Inflammatory macrophage (primary cell): ENCODE data around the gene ARHGEF12.

Experiments
- DNase-seq, 2 donors: peaks; one replicate each; pipeline ENCODE4 v3.0.0-alpha.2; 2020 to 2022

Gene ARHGEF12

DNA sequence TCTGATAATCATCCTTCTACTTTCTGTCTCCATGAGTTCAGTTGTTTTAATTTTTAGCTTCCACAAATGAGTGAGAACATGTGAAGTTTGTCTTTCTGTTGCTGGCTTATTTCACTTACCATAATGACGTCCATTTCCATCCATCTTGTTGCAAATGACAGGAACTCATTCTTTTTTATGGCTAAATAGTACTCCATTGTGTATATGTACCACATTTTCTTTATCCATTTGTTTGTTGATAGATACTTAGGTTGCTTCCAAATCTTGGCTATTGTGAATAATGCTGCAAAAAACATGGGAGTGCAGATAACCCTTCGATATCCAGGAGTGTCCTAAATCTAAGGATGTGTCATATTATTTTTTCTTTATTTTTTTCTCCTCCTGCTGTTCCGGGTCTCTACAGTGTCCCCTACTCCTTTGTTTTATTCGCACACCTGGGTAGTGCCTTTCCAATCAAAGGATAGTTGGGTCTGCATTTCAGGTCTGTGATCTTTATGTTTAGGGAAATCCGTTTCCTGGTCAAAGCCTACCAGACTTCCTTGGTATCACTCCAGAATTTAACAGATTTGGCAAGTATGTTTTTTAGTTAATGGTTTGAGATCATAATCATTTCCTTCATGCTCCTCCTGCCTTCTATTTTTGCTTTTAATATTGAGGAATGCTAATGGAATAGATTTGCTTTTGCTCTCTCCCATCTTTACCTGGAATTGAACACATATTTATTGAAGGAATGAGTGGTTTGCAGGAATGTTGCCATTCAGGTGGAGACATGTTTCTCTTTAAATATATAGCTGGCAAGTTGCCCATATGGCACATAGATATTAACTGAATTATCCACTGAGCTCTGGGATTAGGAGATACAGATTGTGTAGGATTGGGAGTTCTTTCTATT lies 53.7 kb downstream of the ARHGEF12 start:
- DNase-seq, result no peak

DNA sequence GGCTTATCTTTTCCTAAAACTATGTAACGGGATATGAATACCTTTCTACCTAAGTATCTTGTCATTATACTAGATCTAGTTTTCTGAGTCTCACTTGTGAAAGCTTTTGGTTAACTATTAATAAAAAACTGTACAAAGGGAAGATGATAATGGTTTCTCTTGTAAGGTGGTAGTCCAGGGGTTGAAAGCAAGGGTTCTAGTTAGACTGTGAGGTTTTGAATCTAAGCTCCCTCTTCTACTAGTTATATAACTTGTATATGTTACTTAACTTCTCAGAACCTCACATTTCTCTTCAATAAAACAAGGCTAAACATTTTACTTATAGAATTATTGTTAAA lies 54.3 kb downstream of the ARHGEF12 start:
- DNase-seq, result no peak

DNA sequence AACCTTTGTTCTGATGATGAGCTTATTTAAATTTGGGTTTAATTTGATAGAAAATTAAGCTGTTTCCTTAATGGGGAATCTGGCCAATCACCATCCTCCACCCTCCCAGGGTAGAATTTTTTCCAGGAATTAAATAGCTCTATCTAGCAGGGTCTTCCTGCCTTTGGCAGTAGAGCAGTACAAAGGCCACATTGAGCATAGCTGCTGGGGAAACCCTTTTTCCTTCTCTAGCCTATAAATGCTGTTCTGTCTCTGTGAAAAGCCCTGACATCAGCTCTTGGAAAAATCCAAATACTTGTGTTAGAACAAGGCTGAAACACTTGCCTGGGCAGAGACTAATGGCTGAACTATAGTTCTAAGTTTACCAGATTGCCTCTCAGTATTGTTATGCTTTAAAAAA lies 55.1 kb downstream of the ARHGEF12 start:
- DNase-seq, result no peak

DNA sequence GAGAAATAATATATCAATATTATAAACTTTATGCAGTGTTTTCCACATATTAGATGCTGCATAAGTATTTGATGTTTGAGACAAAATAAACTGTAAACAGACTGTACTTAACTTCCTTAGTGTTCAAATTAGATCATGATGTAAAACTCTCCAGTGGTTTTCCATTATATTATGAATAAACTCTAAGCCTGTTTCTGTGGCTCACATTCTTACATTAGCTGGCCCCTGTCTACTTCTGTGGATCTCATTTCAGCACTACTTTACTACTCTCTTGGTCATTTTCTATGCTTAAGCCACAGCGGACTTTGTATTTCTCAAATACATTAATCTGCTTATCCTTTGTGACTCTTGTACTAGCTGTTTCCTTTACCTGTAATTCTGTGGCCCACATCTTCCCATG lies 55.6 kb downstream of the ARHGEF12 start:
- DNase-seq, result no peak

DNA sequence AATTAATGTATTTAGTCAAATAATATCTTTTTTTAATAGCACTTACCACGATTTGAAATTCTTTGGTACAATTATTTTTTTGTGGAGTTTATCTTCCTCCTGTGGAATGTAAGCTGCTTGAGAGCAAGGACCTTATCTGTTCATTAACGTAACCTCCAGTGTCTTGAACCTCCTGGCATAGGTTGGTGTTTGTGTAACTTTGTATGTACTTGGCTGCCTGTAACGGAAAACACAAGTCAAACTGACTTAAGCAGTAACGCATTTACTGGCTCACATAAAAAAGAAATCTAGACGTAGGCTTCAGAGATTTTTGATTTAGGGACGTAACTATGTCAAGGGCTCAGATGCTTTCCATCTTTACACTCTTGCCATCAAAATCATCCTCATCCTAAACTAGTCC lies 56.1 kb downstream of the ARHGEF12 start:
- DNase-seq, result no peak

DNA sequence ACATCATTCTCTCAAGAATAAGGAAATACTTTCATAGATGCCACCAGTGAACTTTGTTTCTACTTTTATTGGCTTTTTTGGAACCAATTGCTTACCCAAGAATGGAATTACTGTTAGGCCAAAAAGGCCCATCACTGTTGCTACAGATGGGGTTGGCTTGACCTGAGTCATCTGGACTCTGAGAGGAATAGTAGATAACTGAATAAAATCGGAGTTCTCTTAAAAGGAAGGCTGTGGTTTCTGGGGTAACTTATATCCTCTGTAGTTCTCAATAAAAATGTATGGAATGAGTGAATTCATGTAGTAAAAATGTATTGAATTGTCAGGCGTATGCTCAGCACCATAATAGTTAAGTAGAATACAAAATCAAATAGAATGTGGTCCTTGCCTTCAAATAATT lies 56.6 kb downstream of the ARHGEF12 start:
- DNase-seq, result no peak

DNA sequence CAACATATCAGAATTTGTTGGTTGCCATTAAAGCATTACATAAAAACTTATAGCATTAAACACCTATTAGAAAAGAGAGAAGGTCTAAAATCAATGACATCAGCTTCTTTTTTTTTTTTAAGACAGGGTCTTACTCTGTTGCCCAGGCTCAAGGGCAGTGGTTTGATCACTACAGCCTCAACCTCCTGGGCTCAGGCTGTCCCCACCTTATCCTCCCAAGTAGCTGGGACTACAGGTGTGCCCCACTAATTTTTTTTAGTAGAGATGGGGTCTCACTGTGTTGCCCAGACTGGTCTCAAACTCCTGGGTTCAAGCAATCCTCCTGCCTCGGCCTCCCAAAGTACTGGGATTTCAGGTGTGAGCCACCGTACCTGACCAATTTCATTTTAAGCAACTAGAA lies 57.9 kb downstream of the ARHGEF12 start:
- no peak for DNase-seq

DNA sequence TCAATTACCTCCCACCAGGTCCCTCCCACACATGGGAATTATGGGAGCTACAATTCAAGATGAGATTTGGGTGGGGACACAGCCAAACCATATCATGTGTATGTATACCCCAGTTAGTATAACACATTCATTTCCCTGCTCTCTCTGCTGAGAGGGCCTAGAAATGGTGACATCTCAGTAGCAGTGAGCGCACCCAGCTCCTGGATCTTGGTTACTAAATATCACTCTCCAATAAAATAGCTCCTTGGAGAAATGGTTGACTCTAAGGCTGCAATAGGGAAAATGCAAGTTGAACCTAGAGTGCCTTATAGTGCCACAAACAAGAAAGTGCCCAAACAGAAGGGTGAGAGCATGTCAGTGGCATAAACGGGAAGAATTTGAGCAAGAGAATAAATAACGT lies 59.6 kb downstream of the ARHGEF12 start:
- DNase-seq, result no peak

DNA sequence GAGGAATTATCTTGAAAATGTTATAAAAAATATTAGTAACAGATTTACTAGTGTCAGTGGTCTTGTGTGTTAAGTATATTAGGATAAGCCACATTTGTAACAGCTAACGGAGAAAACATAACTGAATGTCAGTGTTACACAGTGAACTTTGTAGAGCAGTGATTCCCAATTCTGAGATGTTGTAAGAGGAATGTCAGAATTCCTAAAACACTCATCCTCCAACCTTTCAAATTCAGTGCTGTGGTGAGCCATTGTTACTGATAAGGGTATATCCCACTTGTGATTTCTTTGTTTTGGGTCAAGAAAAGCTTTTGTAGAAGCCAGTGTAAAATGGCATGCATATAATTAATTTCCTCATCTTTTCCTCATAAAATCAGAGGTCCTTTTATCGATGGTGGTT lies 61.9 kb downstream of the ARHGEF12 start:
- no peak for DNase-seq

DNA sequence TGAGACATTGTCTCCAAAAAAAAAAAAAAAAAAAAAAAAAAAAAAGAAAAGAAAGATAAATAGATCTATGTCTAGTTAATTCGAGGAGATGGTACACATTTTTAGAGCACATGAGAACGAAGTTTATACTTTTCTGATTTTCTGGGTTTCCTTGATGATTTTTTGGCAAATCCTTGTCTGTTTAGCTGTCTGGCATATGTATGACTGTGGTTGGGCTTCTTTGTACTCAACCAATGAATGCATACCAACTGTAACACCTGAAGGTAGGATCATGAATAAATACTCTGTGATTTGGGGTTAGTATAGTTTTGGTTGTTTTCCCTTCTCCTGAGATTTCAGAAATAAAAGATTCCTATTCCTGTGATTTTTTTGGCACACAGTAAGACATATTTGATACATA lies 63.1 kb downstream of the ARHGEF12 start:
- DNase-seq, result no peak

DNA sequence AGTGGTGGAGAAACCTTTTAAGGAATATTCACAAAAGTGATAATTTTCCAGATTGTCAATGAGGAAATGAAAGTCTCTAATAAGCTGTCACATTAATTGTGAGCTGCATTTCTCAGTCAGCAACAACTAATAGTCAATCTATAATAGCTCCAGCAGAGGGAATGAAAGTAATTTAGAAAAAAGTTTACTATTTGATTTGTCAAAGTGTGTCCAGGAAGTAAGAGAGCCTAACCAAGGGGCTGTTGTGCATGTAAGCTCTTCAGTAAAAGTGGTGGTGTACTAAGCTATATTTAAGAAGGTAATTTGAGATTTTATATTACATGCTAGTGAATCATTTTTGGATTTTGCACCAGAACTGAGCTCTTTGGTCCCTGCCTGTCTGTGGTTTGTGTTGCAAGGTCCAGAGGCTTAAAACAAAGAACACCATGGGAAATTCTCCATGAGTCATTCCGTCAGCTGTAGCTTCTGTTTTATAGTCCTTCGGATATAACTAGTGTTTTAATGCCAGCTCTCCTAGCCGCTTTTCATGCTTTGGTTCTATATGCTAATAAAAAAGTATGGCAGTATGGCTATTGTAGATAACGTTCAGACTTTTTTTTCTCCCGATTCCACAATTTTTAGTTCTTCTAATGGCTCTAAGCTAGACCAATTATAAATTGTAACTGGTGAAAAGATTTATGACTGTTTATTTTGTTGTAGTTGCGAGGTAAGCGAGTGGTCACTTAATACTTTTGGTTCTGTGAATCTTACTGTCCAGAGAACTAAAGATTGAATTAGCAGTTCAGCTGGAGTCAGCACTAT lies 64.6 kb downstream of the ARHGEF12 start:
- DNase-seq, result peak; percentile 14 to 46

DNA sequence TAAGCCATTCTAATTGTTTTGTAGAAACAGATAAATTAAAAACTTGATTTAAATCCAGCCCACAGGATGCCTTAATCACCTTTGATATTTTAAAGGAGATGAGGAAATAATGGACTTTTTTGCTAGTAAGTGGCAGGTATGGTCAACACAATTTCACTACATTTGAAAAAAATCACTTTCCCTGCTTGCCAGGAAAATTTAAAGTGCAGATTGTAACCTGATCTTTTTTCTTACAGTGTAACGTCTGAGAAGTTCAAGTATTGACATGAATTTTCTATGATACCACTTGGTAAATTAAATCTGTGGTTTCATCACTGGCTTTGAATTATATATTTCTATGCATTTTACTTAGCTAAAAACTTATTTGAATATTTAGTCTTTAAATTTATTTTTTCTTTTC lies 65.3 kb downstream of the ARHGEF12 start:
- DNase-seq, result no peak

DNA sequence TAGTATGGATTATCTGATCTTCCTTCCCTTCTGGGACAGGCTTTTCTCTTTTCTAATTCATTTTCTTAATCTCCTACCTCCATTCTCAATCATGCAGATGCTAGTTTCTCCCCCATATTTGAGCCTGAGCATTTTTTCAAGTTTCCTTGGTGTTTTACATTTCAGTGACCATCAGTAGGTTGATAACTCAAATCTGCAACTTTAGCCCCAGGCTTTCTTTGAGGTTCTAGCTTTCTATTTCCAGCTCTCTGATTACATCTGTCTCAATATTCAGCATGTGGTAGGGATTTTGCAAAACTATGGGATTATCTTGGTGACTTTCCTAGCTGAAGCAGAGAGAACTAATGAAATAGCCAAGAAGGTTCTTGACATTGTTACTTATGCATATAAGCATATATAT lies 67.8 kb downstream of the ARHGEF12 start:
- DNase-seq, result no peak

DNA sequence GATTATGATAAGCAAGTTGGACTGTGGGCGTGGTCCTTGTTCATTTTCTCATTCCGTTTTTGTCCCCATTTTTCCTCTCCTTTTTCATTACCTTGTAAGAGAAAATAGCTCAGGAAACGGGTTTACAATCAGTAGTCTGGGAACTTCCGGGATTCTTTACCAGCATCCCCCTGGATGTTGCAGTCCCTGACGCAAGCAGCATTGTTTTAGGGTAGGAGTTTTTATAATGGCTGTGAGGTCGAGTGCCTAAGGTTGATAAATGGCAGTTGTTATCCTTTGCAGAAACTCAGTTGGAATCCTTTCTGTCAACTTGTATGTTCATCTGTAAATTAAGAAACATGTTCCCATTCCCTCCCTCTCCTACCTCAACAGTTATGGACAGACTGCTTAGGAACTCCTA lies 68.3 kb downstream of the ARHGEF12 start:
- no peak for DNase-seq

DNA sequence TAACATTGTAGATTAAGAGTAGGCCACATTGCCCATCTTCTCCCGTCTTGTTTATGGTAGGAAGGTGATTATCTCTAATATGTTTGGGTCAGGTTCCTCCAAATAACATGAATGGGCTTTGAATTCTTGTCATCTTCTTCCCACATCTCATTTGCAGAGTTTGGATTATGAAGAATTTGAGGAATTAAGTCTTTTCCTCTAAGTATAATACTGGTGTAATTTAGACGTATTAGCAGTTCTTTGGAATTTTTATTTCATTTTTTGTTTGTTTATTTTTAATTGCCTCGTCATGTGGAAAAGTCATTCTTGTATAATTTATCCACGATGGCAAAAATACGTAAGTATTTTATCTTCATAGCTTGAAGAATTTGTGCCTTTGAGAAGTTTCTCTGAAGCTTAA lies 73.4 kb downstream of the ARHGEF12 start:
- DNase-seq, result no peak

DNA sequence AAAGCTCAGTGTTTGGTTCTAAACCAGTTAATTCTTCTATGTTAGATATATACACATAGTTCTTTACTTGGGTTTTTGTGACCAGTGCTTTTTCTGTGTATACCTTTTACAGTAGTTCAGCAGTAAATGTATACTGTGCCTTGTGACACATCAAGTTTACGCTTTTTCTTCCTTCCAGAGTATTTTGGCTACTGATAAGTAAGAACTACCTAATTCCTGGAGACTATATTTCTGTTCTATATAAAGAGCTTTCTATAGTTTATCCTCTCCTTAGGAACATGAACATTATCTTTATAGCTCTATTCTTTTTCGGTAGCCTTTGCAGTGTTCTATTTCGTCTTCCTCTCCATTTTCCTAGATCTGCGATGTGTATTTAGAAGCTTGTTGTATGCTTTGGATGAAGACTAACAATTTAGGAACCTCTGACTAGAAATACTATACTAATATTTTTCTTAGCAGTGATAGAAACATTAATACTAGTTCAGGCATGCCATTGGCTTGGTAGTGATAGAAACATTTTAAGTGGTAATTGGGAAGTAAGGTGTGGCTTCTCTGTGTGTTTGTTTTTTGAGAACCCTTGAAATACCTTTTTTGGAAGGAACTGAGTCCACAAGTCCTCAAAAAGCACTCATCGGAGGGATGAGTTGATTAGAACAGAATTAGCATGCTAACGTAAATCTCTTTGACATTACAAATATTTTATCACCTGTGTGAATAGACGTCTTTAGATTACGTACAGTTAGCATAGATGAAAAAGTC lies 74.6 kb downstream of the ARHGEF12 start:
- no peak for DNase-seq

DNA sequence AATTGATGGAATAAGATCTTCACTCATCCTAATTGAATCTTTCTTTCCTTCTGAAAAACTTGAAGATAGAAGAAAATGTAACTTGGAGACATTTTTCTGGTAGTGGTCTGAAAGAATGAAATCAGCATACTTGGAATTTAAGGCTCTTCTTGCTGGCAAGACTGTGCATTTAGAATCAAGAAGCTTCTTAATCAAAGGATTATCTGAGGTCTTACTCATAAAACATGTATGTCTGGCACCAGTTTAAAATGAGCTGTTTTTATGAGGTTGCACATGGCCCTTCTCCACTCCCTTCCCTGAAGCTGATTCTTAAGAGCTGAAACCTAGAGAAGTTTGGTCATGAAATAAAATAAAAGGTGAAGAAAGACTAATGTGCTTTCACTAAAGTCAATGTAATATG lies 77.3 kb downstream of the ARHGEF12 start:
- no peak for DNase-seq

DNA sequence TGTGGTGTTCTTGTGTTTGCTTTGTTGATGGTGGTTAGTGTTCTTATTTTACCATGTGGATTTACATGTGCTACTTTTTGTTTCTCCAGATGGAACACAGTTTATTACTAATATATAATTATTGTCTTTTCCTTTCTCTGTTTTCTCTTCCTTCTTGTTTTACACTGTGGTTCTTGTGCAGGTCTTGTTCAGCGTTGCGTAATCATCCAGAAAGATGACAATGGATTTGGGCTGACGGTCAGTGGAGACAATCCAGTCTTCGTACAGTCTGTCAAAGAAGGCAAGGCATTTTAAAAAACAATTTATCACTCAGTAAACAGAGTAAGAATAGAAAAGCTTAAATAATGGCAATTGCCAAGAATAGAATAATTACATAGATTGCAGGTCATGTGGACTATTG lies 84.4 kb downstream of the ARHGEF12 start:
- no peak for DNase-seq

DNA sequence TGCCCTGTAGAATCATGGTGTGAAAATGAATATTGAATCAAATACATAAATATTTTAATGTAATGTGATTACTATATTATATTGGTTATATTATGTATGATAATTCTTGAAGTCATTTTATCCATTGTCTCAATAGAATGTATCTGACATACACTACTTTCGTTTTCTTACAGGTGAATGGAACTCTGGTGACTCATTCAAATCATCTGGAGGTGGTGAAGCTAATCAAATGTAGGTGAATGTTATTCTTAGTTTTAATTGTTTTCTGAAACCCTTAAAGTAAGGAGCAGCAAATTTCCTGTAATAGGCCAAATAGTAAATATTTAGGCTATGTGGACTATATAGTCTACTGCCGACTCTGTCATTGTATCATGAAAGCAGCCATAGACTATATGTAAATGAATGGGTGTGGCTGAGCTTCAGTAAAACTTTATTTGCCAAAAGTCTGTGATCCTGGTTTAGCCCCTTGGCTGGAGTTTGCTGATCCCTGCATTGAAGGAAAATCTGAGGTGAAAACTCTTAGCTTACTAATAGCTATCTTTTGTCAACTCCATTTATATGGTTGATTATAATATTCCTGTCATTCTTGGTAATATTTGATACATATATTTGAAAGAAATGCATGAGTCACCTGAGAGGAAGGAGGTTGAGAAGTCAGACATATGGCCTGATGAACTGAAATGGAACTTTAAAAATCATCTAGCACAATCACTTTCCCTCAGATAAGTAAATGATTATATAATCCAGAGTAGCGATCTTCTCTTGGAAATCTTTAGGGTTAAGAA lies 88.2 kb downstream of the ARHGEF12 start:
- DNase-seq, result no peak

DNA sequence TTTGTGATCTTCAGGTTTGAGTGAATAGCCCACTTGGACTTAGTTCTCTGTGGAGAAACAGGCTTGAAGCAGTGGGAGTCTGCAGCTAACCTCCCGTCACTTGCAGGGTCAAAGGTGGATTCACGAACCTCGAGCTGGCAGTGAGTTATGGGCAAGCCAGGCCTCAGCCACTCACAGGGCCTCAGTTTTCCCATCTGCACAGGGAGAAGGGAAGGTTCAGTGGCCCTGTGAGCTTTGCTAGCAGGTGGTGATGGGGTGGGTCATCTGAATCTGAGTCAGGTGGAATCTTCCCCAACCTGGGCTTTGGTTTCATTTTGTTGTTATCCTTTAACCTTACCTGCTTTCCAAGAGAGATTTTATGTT lies 88.7 kb downstream of the ARHGEF12 start:
- DNase-seq, result no peak

DNA sequence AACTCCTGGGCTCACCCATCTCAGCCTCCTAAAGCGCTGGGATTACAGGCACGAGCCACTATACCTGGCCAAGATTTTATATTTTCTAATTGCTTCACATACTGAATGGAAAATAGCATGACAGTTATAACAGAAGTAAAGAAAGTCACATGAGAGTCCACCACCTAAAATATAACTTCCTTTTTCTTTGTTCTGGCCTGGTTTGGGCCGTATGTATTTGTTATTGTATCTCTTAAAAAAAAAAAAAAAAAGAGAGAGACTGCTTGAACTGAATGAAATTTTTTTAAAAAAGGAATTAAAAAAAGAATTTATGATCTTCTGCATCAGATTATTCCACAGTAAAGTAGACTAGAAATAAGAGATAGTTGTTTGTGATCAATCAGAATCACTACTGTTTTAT lies 89.3 kb downstream of the ARHGEF12 start:
- peak in 1 of 2 donors; percentile 26 for DNase-seq

DNA sequence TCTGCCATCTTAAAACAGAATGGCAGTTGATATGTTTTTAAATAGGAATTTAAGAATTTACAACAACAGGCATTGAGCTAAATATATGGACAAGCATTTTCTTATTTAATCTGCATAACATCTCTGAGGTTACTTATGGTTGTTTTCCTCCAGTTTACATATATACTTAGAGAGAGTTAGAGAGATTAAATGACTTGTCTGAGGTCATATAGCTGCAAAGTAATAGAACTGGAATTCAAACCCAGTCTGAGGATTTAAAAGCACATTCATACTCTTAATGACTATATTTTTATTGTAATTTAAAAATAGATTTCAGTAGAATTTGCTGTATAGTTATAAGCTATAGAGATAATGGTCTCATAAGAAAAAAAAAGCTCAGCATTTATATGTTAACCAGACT lies 93.9 kb downstream of the ARHGEF12 start:
- DNase-seq, result no peak

DNA sequence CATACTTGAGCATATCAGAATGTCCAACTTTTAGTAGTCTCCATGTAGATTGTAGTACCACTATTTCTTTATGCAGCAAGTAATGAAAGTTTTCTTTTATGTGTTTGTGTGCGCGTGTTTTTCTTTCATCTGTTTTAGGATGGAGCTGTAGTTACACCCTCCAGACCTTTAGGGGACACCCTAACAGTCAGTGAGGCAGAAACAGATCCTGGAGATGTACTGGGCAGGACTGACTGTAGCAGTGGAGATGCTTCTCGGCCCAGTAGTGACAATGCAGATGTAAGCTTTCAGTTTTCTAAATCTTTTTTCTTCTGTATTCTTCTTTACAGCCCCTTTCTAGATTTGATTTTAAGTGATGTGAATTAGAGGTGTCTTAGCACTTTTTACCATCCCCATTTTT lies 95.4 kb downstream of the ARHGEF12 start:
- DNase-seq, result no peak
